Activated T-helper 2 cell treated with anti-CD3 and anti-CD28 coated beads, Interferon-gamma antibody, Interleukin-2, Interleukin-4, amounts not matched to agents 10 μg/mL and 5 μg/mL and 100 μg/mL, durations not matched to agents 14 hours and 24 hours and 36 hours (primary cell): ENCODE data around the gene TBL1XR1. TPM values are rescaled to one million over a fixed set of nuclear protein-coding genes. Genes with fewer than 3 reads are reported as not detected.

ENCODE experiments used
- DNase-seq: peaks from one replicate; pipeline ENCODE4 v3.0.0; 2021; ENCODE audit warnings: low spot score
- H3K27ac Mint-ChIP-seq: one replicate; pipeline ENCODE4 v1.8.0; 2021; ENCODE audit warnings: mixed read lengths
- H3K27me3 Mint-ChIP-seq: one replicate; pipeline ENCODE4 v1.8.0; 2021; ENCODE audit warnings: low read depth, mixed read lengths
- H3K36me3 Mint-ChIP-seq: one replicate; pipeline ENCODE4 v1.8.0; 2021; ENCODE audit warnings: low read depth, mixed read lengths
- H3K4me1 Mint-ChIP-seq: one replicate; pipeline ENCODE4 v1.8.0; 2021; ENCODE audit warnings: low read depth, mixed read lengths
- H3K4me3 Mint-ChIP-seq: one replicate; pipeline ENCODE4 v1.8.0; 2021; ENCODE audit warnings: low read depth, mild to moderate bottlenecking, moderate library complexity, mixed read lengths
- H3K9me3 Mint-ChIP-seq: one replicate; pipeline ENCODE4 v1.8.0; 2021; ENCODE audit warnings: mixed read lengths
- intact Hi-C: fragments of 100-400 bp; cut with micrococcal nuclease; formaldehyde crosslinking; loops from one replicate; pipeline ENCODE4 v1.15.1; 2023
- total RNA-seq: library from RNA; stranded (reverse); gene quantifications from 2 replicates; pipeline ENCODE4 v1.2.3, GENCODE V29; 2022

Gene TBL1XR1
- total RNA-seq, 1 donor from 2014 or later = 168 TPM

GRCh38 chr3:176987901-176988650 lies 209.2 kb downstream of the TBL1XR1 start:
- Mint-ChIP-seq H3K27ac (no peak overlapping the region), H3K36me3 (no peaks in the 10 kb centered on the region), H3K4me1 (peaks cover 3% of the 10 kb centered on the region)

DNA sequence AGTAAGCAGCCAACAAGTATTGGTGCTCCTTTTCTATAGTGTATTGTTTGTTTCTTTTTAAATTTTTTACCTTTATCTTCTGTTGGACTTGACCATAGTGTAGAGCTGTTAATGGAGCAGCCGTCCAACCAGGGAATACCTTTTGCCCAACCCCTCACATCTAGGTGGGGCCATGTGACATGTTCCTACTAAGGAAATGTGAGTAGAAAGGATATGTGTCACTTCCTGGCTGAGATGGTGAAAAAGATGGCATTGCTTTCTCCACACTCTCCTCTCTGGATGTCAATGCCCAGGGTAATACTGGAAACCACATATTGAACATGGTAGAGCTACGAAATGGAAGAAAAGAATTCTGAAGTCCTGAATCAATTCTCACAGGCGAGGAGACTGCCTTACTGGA lies 218.8 kb downstream of the TBL1XR1 start:
- Mint-ChIP-seq H3K9me3 (peaks cover 8% of the 10 kb centered on the region), H3K27ac (no peak overlapping the region), H3K4me1 (peaks cover 5% of the 10 kb centered on the region), H3K36me3 (no peaks in the 10 kb centered on the region), H3K4me3 (no peak overlapping the region), H3K27me3 (no peaks in the 10 kb centered on the region)
- intact Hi-C loops = no loop called here
- DNase-seq = no peak

More at GRCh38 chr3:176987901-176988650, 209.2 kb downstream of the TBL1XR1 start:
- Mint-ChIP-seq H3K9me3 (peaks cover 7% of the 10 kb centered on the region), H3K4me3 (no peak overlapping the region), H3K27me3 (no peaks in the 10 kb centered on the region)
- no peak for DNase-seq
- intact Hi-C loops = no loop called here

- H3K27me3 Mint-ChIP-seq = no peaks in the 10 kb centered on the region
- H3K36me3 Mint-ChIP-seq = no peaks in the 10 kb centered on the region
- H3K4me3 Mint-ChIP-seq = no peak overlapping the region
- intact Hi-C loops = no loop called here
- no peak overlapping the region for H3K27ac Mint-ChIP-seq
- no peak for DNase-seq
- H3K4me1 Mint-ChIP-seq = peaks cover 5% of the 10 kb centered on the region
- peaks cover 7% of the 10 kb centered on the region for H3K9me3 Mint-ChIP-seq
These were observed 220.0 kb downstream of the TBL1XR1 start for GRCh38 chr3:176977331-176977730.

- no peaks in the 10 kb centered on the region for H3K9me3 Mint-ChIP-seq
- H3K27ac Mint-ChIP-seq = no peak overlapping the region
- DNase-seq = no peak
- no peaks in the 10 kb centered on the region for H3K36me3 Mint-ChIP-seq
- peaks cover 8% of the 10 kb centered on the region for H3K4me1 Mint-ChIP-seq
- no peaks in the 10 kb centered on the region for H3K27me3 Mint-ChIP-seq
- intact Hi-C loops = no loop called here
- H3K4me3 Mint-ChIP-seq = no peak overlapping the region
These were observed 220.7 kb downstream of the TBL1XR1 start for GRCh38 chr3:176976586-176976985.

- intact Hi-C loops = no loop called here
- no peak overlapping the region for H3K27ac Mint-ChIP-seq
- H3K27me3 Mint-ChIP-seq = no peaks in the 10 kb centered on the region
- no peaks in the 10 kb centered on the region for H3K9me3 Mint-ChIP-seq
- peaks cover 11% of the 10 kb centered on the region for H3K4me1 Mint-ChIP-seq
- no peak for DNase-seq
- no peak overlapping the region for H3K4me3 Mint-ChIP-seq
- no peaks in the 10 kb centered on the region for H3K36me3 Mint-ChIP-seq
These were observed 223.0 kb downstream of the TBL1XR1 start for GRCh38 chr3:176974279-176974678.

- Mint-ChIP-seq H3K4me1 (peaks cover 6% of the 10 kb centered on the region), H3K9me3 (no peaks in the 10 kb centered on the region), H3K4me3 (no peak overlapping the region), H3K36me3 (no peaks in the 10 kb centered on the region), H3K27me3 (no peaks in the 10 kb centered on the region), H3K27ac (no peak overlapping the region)
- DNase-seq = peak; percentile 8
- intact Hi-C loops = no loop called here
These were observed 225.6 kb downstream of the TBL1XR1 start for GRCh38 chr3:176971613-176972174.

DNA sequence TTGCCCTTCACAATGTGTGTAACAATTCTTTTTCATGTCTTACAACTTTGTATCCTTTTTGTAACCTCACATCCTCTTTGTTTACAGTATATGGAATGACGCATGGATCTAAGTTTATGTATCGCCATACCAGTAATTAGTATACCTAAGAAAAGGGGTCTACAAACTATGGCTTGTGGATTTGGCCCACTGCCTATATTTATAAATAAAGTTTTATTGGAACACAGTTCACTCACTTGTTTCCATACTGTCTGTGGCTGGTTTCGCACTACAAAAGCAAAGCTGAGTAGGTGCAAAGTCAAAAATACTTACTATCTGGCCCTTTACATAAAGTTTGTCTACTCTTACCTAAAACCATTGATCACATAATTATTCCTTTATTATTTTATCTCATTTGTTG lies 226.5 kb downstream of the TBL1XR1 start:
- Mint-ChIP-seq H3K4me1 (peaks cover 6% of the 10 kb centered on the region), H3K27me3 (no peaks in the 10 kb centered on the region), H3K9me3 (no peaks in the 10 kb centered on the region), H3K36me3 (no peaks in the 10 kb centered on the region), H3K4me3 (no peak overlapping the region), H3K27ac (no peak overlapping the region)
- DNase-seq = no peak
- intact Hi-C loops = no loop called here

DNA sequence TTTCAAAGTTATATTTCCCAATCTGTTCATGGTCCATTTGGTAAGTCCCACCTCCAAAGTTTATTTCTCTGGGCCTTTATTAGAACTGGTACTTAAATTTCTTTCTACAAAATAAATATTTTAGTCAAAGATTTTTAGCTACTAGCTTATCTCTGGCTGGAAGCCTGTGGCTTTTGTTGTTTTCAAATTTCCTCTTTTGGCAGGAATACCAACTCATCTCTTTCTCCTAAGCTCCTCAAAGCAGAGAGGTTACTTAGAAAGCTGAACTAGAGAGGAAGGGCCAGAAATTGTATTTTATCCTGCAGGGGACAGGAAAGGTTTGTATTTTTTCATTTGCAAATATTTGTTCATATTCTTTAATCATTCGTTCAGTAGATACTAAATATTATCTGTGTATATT lies 227.8 kb downstream of the TBL1XR1 start:
- Mint-ChIP-seq H3K27ac (no peak overlapping the region), H3K4me3 (no peak overlapping the region), H3K27me3 (no peaks in the 10 kb centered on the region), H3K4me1 (peaks cover 8% of the 10 kb centered on the region), H3K36me3 (no peaks in the 10 kb centered on the region), H3K9me3 (no peaks in the 10 kb centered on the region)
- no peak for DNase-seq
- intact Hi-C loops = no loop called here
